HG02798 (cell line): ENCODE measurements around the gene AMIGO3.

Experiments used
- ATAC-seq: cut with Tn5 transposase; IDR thresholded peaks from one replicate; pipeline ENCODE4 v1.9.1; 2021; ENCODE audit warnings: mild to moderate bottlenecking; ENCODE audit not compliant: unreplicated experiment, poor library complexity

Gene AMIGO3

DNA sequence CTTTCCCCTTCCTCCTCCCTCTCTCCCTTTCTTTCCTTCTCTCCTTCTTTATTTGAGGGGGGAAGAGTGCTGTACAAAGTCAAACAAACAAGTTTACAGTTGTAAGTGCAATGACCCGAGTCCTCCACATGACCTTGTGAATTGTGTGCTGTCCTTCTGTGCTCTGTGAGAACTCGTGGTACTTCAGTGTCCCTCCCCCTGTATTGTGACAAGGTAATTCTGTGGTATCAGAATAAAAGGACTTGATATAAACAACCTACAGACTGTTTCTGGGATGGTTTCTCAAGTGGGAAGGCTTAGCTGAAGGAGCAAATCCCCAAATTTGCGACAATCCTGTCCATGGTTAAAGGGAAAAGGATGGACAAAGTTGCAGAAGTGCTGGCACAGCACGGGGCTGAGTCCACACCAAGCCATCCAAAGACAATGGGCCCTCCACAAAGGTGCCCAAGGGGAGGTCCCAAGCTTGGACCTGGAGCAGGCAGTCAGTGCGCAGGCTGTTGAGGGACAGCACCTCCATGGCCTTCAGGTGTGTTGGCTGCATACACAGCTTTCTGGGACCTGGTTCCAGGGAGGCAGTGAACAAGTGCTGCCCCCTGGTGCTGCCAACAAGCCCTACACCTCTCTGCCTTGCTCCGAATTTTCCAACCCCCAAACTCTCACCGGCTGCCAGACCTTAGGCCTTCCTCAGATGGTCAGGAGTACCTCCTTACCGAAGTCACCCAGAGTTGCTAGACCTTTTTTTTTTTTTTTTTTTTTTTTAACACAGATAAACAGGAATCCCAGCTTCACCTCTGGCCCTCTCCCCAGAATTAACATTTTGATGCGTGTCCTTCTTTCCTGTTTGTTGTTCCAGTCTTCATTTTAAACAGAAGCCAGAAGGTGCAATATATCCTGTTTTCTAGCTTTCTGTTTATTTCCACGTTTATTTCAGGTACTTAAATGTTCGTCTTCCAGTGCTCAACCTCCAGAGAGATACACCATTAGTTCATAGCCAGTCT is 47.9 kb downstream of the AMIGO3 start:
- peak; percentile 17 for ATAC-seq

DNA sequence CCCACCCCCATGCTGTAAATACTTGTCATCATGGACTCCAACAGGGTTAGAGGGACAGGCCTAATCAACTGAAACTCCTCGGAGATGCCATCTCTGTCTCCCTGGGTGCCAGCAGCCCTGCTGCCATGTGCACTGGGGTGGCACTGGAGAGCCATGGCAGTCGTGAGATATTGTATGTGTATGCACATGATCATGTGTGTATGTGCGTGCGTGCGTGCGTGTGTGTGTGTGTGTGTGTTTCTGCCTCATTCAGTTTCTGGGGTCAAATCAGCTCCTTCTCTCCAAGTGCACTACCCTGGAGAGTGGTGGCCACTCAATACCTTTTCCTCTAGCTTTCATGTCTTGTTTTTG is 48.6 kb downstream of the AMIGO3 start:
- ATAC-seq: no peak

- ATAC-seq: no peak
Observed at GRCh38 chr3:49669352-49669751, 50.1 kb downstream of the AMIGO3 start.

- ATAC-seq: no peak
Observed at GRCh38 chr3:49668861-49669260, 50.6 kb downstream of the AMIGO3 start.

- no peak for ATAC-seq
Observed at GRCh38 chr3:49668414-49668797, 51.1 kb downstream of the AMIGO3 start.

GRCh38 chr3:49667701-49668413 is 51.6 kb downstream of the AMIGO3 start:
- no peak for ATAC-seq
